H1 (cell line): ENCODE measurements around the gene ZIM2. TPM values are rescaled to one million over a fixed set of nuclear protein-coding genes. Genes with fewer than 3 reads are reported as not detected.

Experiments
- CTCF ChIA-PET: fragments of 300-600 bp; sonication (Branson Sonifier 250); formaldehyde crosslinking; loops from one replicate; lab custom pipeline; 2021; ENCODE audit not compliant: partially characterized antibody; lab: Charles Lee
- POLR2A ChIA-PET: fragments of 300-600 bp; sonication (Branson Sonifier 250); formaldehyde crosslinking; loops from one replicate; lab custom pipeline; 2021; ENCODE audit warnings: inconsistent platforms; ENCODE audit not compliant: partially characterized antibody; lab: Charles Lee
- DNase-seq, 2 experiments: peaks; one replicate each; pipeline versions ENCODE4 v3.0.0 to v3.0.0-alpha.2; 2010 to 2022; ENCODE audit warnings: low spot score in 2 of 2, low read depth in 1 of 2, mixed read lengths in 1 of 2
- FAIRE-seq: peaks from 2 replicates; lab custom pipeline; 2011; peaks lifted over from hg19 to GRCh38; lab: Jason Lieb, UNC
- H2AFZ ChIP-seq: 2 replicates; pipeline ENCODE4 v1.8.1; 2012; ENCODE audit warnings: low read length, inconsistent platforms
- H2AK5ac ChIP-seq: 2 replicates; pipeline ENCODE4 v1.6.1; 2013; ENCODE audit warnings: low read depth, low read length
- H2BK120ac ChIP-seq: replicated peaks from 2 replicates; pipeline ENCODE3; 2013; ENCODE audit warnings: low read depth, low read length, inconsistent platforms
- H2BK12ac ChIP-seq: 2 replicates; pipeline ENCODE4 v1.6.1; 2013; ENCODE audit warnings: low read depth, low read length
- H2BK15ac ChIP-seq: 2 replicates; pipeline ENCODE4 v1.6.1; 2013; ENCODE audit warnings: low read length
- H2BK20ac ChIP-seq: 2 replicates; pipeline ENCODE4 v1.6.1; 2013; ENCODE audit warnings: low read length
- H2BK5ac ChIP-seq: 2 replicates; pipeline ENCODE4 v1.6.1; 2013; ENCODE audit warnings: low read depth, low read length
- H3K14ac ChIP-seq: 2 replicates; pipeline ENCODE4 v1.6.1; 2013; ENCODE audit warnings: inconsistent platforms; ENCODE audit not compliant: insufficient read length
- H3K18ac ChIP-seq: 2 replicates; pipeline ENCODE4 v1.6.1; 2013; ENCODE audit warnings: low read length; ENCODE audit errors: extremely low read depth
- H3K23ac ChIP-seq: 2 replicates; pipeline ENCODE4 v1.6.1; 2013; ENCODE audit warnings: inconsistent platforms; ENCODE audit not compliant: insufficient read length
- H3K23me2 ChIP-seq: 2 replicates; pipeline ENCODE4 v1.6.1; 2013; ENCODE audit warnings: low read depth, low read length
- H3K27ac ChIP-seq: 2 replicates; pipeline ENCODE4 v1.6.1; 2011; ENCODE audit warnings: low read depth, low read length, inconsistent platforms
- H3K27me3 ChIP-seq, 4 experiments: replicated peaks in 1 of 4; 1 replicate in 1 of 4; 2 replicates in 3 of 4; pipeline versions ENCODE4 v1.6.1 to v1.8.1; 2011 to 2013; ENCODE audit warnings: low read length in 3 of 4, mild to moderate bottlenecking in 3 of 4, inconsistent platforms in 2 of 4, mixed read lengths in 2 of 4, moderate library complexity in 1 of 4; ENCODE audit not compliant: control insufficient read depth in 3 of 4, insufficient read depth in 3 of 4; ENCODE audit errors: extremely low read depth in 1 of 4
- H3K36me3 ChIP-seq, 4 experiments: 2 replicates each; pipeline versions ENCODE4 v1.6.1 to v1.8.1; 2011 to 2013; ENCODE audit warnings: mild to moderate bottlenecking in 4 of 4, low read length in 3 of 4, moderate library complexity in 2 of 4, control low read depth in 1 of 4, inconsistent platforms in 1 of 4; ENCODE audit not compliant: insufficient read depth in 4 of 4, control insufficient read depth in 2 of 4
- H3K4ac ChIP-seq: replicated peaks from 2 replicates; pipeline ENCODE3; 2013; ENCODE audit warnings: low read length, low read depth, mixed read lengths, inconsistent platforms; ENCODE audit not compliant: insufficient read length
- H3K4me1 ChIP-seq, 4 experiments: replicated peaks in 1 of 4; 1 replicate in 1 of 4; 2 replicates in 3 of 4; pipeline versions ENCODE4 v1.6.1 to v1.8.1; 2011 to 2013; ENCODE audit warnings: low read length in 3 of 4, inconsistent platforms in 2 of 4, mixed read lengths in 1 of 4; ENCODE audit not compliant: insufficient read depth in 4 of 4, control insufficient read depth in 3 of 4
- H3K4me2 ChIP-seq, 2 experiments: 2 replicates each; pipeline versions ENCODE4 v1.6.1 to v1.8.1; 2011 to 2013; ENCODE audit warnings: low read depth in 2 of 2, low read length in 2 of 2, control low read depth in 1 of 2, inconsistent platforms in 1 of 2, mild to moderate bottlenecking in 1 of 2; ENCODE audit not compliant: insufficient read depth in 1 of 2
- H3K4me3 ChIP-seq, 4 experiments: fragments of 200-600, 300-600 bp in 1 of 4; sonication (generic), shearing (Covaris generic), sonication (Bioruptor Twin) in 1 of 4; 2 replicates each; pipeline versions ENCODE4 v1.5.1 to v1.8.1; 2011 to 2016; ENCODE audit warnings: low read length in 4 of 4, low read depth in 3 of 4, control low read depth in 2 of 4, inconsistent platforms in 2 of 4, mild to moderate bottlenecking in 2 of 4, mixed read lengths in 1 of 4, moderate library complexity in 1 of 4; ENCODE audit not compliant: insufficient read depth in 2 of 4; ENCODE audit errors: extremely low read depth in 1 of 4
- H3K56ac ChIP-seq: replicated peaks from 2 replicates; pipeline ENCODE3; 2013; ENCODE audit warnings: low read depth, mild to moderate bottlenecking, mixed read lengths, low read length, inconsistent platforms; ENCODE audit not compliant: insufficient read length
- H3K79me1 ChIP-seq: 2 replicates; pipeline ENCODE4 v1.6.1; 2013; ENCODE audit warnings: low read depth, low read length, control low read depth
- H3K79me2 ChIP-seq, 2 experiments: 2 replicates each; pipeline versions ENCODE4 v1.6.1 to v1.8.1; 2012 to 2013; ENCODE audit warnings: low read length in 2 of 2, mild to moderate bottlenecking in 2 of 2, inconsistent platforms in 1 of 2; ENCODE audit not compliant: insufficient read depth in 2 of 2, control insufficient read depth in 1 of 2
- H3K9ac ChIP-seq, 4 experiments: replicated peaks in 1 of 4; 1 replicate in 1 of 4; 2 replicates in 3 of 4; pipeline versions ENCODE4 v1.6.1 to v1.8.1; 2011 to 2013; ENCODE audit warnings: low read depth in 3 of 4, low read length in 3 of 4, control low read depth in 2 of 4, mild to moderate bottlenecking in 2 of 4, moderate library complexity in 2 of 4, inconsistent platforms in 1 of 4; ENCODE audit errors: extremely low read depth in 1 of 4
- H3K9me3 ChIP-seq, 2 experiments: 2 replicates each; pipeline versions ENCODE4 v1.6.1 to v1.8.1; 2012 to 2013; ENCODE audit warnings: mild to moderate bottlenecking in 2 of 2, moderate library complexity in 2 of 2, control low read depth in 1 of 2, inconsistent platforms in 1 of 2, low read depth in 1 of 2, low read length in 1 of 2, mixed read lengths in 1 of 2; ENCODE audit not compliant: insufficient read depth in 2 of 2
- H4K20me1 ChIP-seq, 2 experiments: replicated peaks in 1 of 2; 2 replicates each; pipeline versions ENCODE3 to v1.8.1; 2011 to 2013; ENCODE audit warnings: inconsistent platforms in 2 of 2, low read length in 2 of 2, mild to moderate bottlenecking in 1 of 2; ENCODE audit not compliant: insufficient read depth in 2 of 2, control insufficient read depth in 1 of 2
- H4K5ac ChIP-seq: 2 replicates; pipeline ENCODE4 v1.6.1; 2013; ENCODE audit warnings: low read length, low read depth, mixed read lengths, inconsistent platforms; ENCODE audit not compliant: insufficient read length
- H4K8ac ChIP-seq: 2 replicates; pipeline ENCODE4 v1.8.0; 2013; ENCODE audit warnings: mild to moderate bottlenecking, moderate library complexity, low read length, inconsistent platforms; ENCODE audit not compliant: insufficient read depth; ENCODE audit errors: extremely low read depth
- H4K91ac ChIP-seq: replicated peaks from 2 replicates; pipeline ENCODE3; 2013; ENCODE audit warnings: low read length, mixed read lengths, inconsistent platforms; ENCODE audit not compliant: insufficient read length
- CHD2 ChIP-seq: IDR thresholded peaks from 2 replicates; pipeline ENCODE4 v1.6.1; 2012; ENCODE audit warnings: low read length, improper control_type of control experiment
- HDAC6 ChIP-seq: IDR thresholded peaks from one replicate; pipeline ENCODE4 v1.7.1; 2012; ENCODE audit warnings: low read depth, mild to moderate bottlenecking, inconsistent platforms, low read length, moderate library complexity
- MAFK ChIP-seq: IDR thresholded peaks from 2 replicates; pipeline ENCODE4 v1.6.1; 2012; ENCODE audit warnings: low read depth, mild to moderate bottlenecking, improper control_type of control experiment, low read length
- NRF1 ChIP-seq: IDR thresholded peaks from 2 replicates; pipeline ENCODE4 v1.6.1; 2011; ENCODE audit warnings: mild to moderate bottlenecking, low read depth, low read length, improper control_type of control experiment
- POU5F1 ChIP-seq: IDR thresholded peaks from 2 replicates; pipeline ENCODE4 v1.6.1; 2011; ENCODE audit warnings: low read depth, mild to moderate bottlenecking, low read length, moderate library complexity
- RNF2 ChIP-seq: fragments of 200-900, 300-1000 bp; sonication (generic); IDR thresholded peaks from 2 replicates; pipeline ENCODE4 v1.7.1; 2016; ENCODE audit warnings: borderline replicate concordance, low read depth, mild to moderate bottlenecking, antibody characterized with exemption, low read length; ENCODE audit not compliant: poor library complexity, severe bottlenecking; ENCODE audit errors: missing control alignments
- SAP30 ChIP-seq: fragments of 300-600 bp; sonication (generic); IDR thresholded peaks from 2 replicates; pipeline ENCODE4 v1.7.1; 2012; ENCODE audit warnings: low read length, moderate library complexity, mild to moderate bottlenecking, inconsistent platforms; ENCODE audit not compliant: insufficient read depth, insufficient replicate concordance
- SP2 ChIP-seq: IDR thresholded peaks from 2 replicates; pipeline ENCODE4 v1.6.1; 2012; ENCODE audit warnings: mild to moderate bottlenecking, low read length, inconsistent platforms
- TAF7 ChIP-seq: optimal IDR thresholded peaks from 2 replicates; pipeline ENCODE3; 2011; ENCODE audit warnings: low read depth, mild to moderate bottlenecking, inconsistent platforms, low read length, moderate library complexity, borderline replicate concordance
- TBP ChIP-seq: IDR thresholded peaks from 2 replicates; pipeline ENCODE4 v1.6.1; 2011; ENCODE audit warnings: low read depth, low read length, improper control_type of control experiment
- TCF12 ChIP-seq: IDR thresholded peaks from 2 replicates; pipeline ENCODE4 v1.6.1; 2011; ENCODE audit warnings: low read depth, mild to moderate bottlenecking, low read length
- WGBS, 2 experiments: shearing (Covaris generic) in 1 of 2; methylation state at CpG; one replicate each; pipeline versions ENCODE4 v1.1.6 to v1.1.7; 2013 to 2015; ENCODE audit warnings: low lambda C conversion rate in 2 of 2, mixed read lengths in 2 of 2, inconsistent platforms in 1 of 2, low coverage in 1 of 2, missing lambda C conversion rate in 1 of 2; ENCODE audit not compliant: insufficient replicate concordance in 2 of 2, insufficient coverage in 1 of 2, insufficient read length in 1 of 2; ENCODE audit errors: extremely low coverage in 1 of 2, missing lambda C conversion rate in 1 of 2; 5-methylcytosine and 5-hydroxymethylcytosine counted together
- polyA plus RNA-seq, 7 experiments: library from polyadenylated mRNA; depleted of rRNA in 3 of 7; stranded (reverse) in 5 of 7; unstranded in 2 of 7; fragments of >200 nt in 5 of 7; fragments of 200-250 nt in 2 of 7; gene quantifications; 1 replicate in 5 of 7; 2 replicates in 1 of 7; 4 replicates in 1 of 7; pipeline versions ENCODE4 v1.2.1 to v1.2.3, GENCODE V29; 2011 to 2013; ENCODE audit warnings: missing spikeins in 2 of 7, mixed read lengths in 2 of 7
- total RNA-seq: library from RNA; stranded (reverse); fragmentation: NEBNext Ultra II Directional; extraction: Animal tissue kit (Norgen Biotek cat#: 25700); gene quantifications from 2 replicates; pipeline ENCODE4 v1.2.1, GENCODE V29; 2021
- TF ChIP-seq, protein P1 (sequence below): IDR thresholded peaks from 2 replicates; pipeline ENCODE4 v1.6.1; 2011; ENCODE audit warnings: low read depth, mild to moderate bottlenecking, low read length; ENCODE audit not compliant: insufficient read depth
- TF ChIP-seq, protein P2 (sequence below): IDR thresholded peaks from 2 replicates; pipeline ENCODE4 v1.6.1; 2012; ENCODE audit warnings: inconsistent platforms

ZIM2 gene
- total and polyA plus RNA-seq, 2 of the 8 experiments (the other 6 are each of a cell fraction or from before 2014, with no cell fraction given): not detected

DNA sequence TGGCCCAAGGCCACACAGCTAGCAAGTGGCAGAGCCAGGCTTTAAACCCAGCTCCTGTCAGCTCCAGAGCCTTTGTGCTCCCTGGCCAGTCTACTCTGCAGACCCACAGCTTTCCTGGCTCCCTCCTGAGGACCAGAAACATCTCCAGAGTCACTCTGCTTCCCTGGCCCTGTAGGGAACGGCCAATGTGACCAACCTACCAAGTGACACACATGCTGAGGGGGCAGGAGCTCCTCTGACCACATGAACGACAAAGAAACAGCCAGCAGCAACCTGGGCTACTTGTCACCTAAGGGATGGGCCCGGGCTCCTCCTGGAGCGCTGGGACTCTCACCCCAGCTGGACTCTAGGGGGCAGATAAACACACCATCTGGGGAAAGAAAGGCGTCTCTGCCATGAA is 19.3 kb downstream of the ZIM2 start:
- CTCF ChIA-PET: interaction anchor here (0.8 kb wide), 1 partner anchor 278 kb away, joined by 4 read pairs; no protein-coding TSS in a partner anchor
- WGBS, 2 experiments: 64% methylated on average over 5 of the region's 5 CpGs; no CpG with 5 or more reads in 1 of the 2 experiments
- H2BK5ac ChIP-seq: no peak overlapping the region
- no peaks in the 10 kb centered on the region for H3K23me2 ChIP-seq
- no peak overlapping the region for H4K8ac ChIP-seq
- no peak overlapping the region for H3K4me3 ChIP-seq
- no peak overlapping the region for H3K4me2 ChIP-seq
- H2BK12ac ChIP-seq: no peak overlapping the region
- no peak for DNase-seq
- H2BK20ac ChIP-seq: no peak overlapping the region
- no peaks in the 10 kb centered on the region for H3K79me1 ChIP-seq
- H3K27ac ChIP-seq: no peak overlapping the region
- H3K18ac ChIP-seq: no peak overlapping the region
- H3K9ac ChIP-seq: no peak overlapping the region
- no peaks in the 10 kb centered on the region for H3K79me2 ChIP-seq
- H3K27me3 ChIP-seq: no peaks in the 10 kb centered on the region
- no peak overlapping the region for H3K56ac ChIP-seq
- POLR2A ChIA-PET: interaction anchor here (0.6 kb wide), 1 partner anchor 1767 kb away, joined by 3 read pairs; no protein-coding TSS in a partner anchor
- H3K9me3 ChIP-seq: peaks cover 95 to 96% of the 10 kb centered on the region in 2 experiments
- no peaks in the 10 kb centered on the region; a peak in 1 of 8 replicates for H3K36me3 ChIP-seq
- no peak overlapping the region for H4K91ac ChIP-seq
- no peak overlapping the region for H3K14ac ChIP-seq
- no peak overlapping the region for H2BK15ac ChIP-seq
- H4K5ac ChIP-seq: no peak overlapping the region
- no peak for FAIRE-seq
- H2AK5ac ChIP-seq: no peak overlapping the region
- H2BK120ac ChIP-seq: no peak overlapping the region
- no peak overlapping the region for H3K4ac ChIP-seq
- no peaks in the 10 kb centered on the region for H4K20me1 ChIP-seq
- H3K4me1 ChIP-seq: no peaks in the 10 kb centered on the region
- H2AFZ ChIP-seq: no peak overlapping the region
- H3K23ac ChIP-seq: no peak overlapping the region
- no peak for TF ChIP-seq TBP
- TF ChIP-seq HDAC6: no peak
- TF ChIP-seq NRF1: no peak
- TF ChIP-seq SP2: no peak
- no peak for TF ChIP-seq SAP30
- TF ChIP-seq RNF2: no peak
- no peak for TF ChIP-seq TAF7
- TF ChIP-seq POU5F1: no peak
- TF ChIP-seq, protein P1, sequence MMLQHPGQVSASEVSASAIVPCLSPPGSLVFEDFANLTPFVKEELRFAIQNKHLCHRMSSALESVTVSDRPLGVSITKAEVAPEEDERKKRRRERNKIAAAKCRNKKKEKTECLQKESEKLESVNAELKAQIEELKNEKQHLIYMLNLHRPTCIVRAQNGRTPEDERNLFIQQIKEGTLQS: no peak
- TF ChIP-seq, protein P2, sequence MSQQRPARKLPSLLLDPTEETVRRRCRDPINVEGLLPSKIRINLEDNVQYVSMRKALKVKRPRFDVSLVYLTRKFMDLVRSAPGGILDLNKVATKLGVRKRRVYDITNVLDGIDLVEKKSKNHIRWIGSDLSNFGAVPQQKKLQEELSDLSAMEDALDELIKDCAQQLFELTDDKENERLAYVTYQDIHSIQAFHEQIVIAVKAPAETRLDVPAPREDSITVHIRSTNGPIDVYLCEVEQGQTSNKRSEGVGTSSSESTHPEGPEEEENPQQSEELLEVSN: no peak
- no peak for TF ChIP-seq TCF12
- TF ChIP-seq MAFK: no peak
- TF ChIP-seq CHD2: no peak
